Osteocyte (in vitro differentiated cells): ENCODE measurements around the gene RACK1. TPM values are rescaled to one million over a fixed set of nuclear protein-coding genes. Genes with fewer than 3 reads are reported as not detected.

Experiments
- DNase-seq: peaks from one replicate; pipeline ENCODE4 v3.0.0; 2021; ENCODE audit warnings: mixed read lengths; ENCODE audit not compliant: unreplicated experiment; ENCODE audit errors: extremely low spot score
- H3K27ac Mint-ChIP-seq: one replicate; pipeline ENCODE4 v1.8.0; 2021; ENCODE audit warnings: mild to moderate bottlenecking, mixed read lengths; ENCODE audit not compliant: unreplicated experiment
- H3K27me3 Mint-ChIP-seq: one replicate; pipeline ENCODE4 v1.8.0; 2021; ENCODE audit warnings: mixed read lengths; ENCODE audit not compliant: unreplicated experiment
- H3K36me3 Mint-ChIP-seq: one replicate; pipeline ENCODE4 v1.8.0; 2021; ENCODE audit warnings: mixed read lengths; ENCODE audit not compliant: unreplicated experiment
- H3K4me1 Mint-ChIP-seq: one replicate; pipeline ENCODE4 v1.8.0; 2021; ENCODE audit warnings: mixed read lengths; ENCODE audit not compliant: unreplicated experiment
- H3K4me3 Mint-ChIP-seq: one replicate; pipeline ENCODE4 v1.8.0; 2021; ENCODE audit warnings: mild to moderate bottlenecking, moderate library complexity, mixed read lengths; ENCODE audit not compliant: unreplicated experiment
- H3K9me3 Mint-ChIP-seq: one replicate; pipeline ENCODE4 v1.8.0; 2021; ENCODE audit warnings: mixed read lengths; ENCODE audit not compliant: unreplicated experiment
- total RNA-seq: library from RNA; stranded (reverse); gene quantifications from 2 replicates; pipeline ENCODE4 v1.2.1, GENCODE V29; 2021
- TF ChIP-seq, protein P1 (sequence below): fragments of 200-600 bp; sonication (generic); IDR thresholded peaks from 2 replicates; pipeline ENCODE4 v1.5.0; 2021; ENCODE audit warnings: antibody characterized with exemption, mild to moderate bottlenecking, moderate library complexity

RACK1 gene
- total RNA-seq, 1 donor from 2014 or later = 1,921 TPM

DNA sequence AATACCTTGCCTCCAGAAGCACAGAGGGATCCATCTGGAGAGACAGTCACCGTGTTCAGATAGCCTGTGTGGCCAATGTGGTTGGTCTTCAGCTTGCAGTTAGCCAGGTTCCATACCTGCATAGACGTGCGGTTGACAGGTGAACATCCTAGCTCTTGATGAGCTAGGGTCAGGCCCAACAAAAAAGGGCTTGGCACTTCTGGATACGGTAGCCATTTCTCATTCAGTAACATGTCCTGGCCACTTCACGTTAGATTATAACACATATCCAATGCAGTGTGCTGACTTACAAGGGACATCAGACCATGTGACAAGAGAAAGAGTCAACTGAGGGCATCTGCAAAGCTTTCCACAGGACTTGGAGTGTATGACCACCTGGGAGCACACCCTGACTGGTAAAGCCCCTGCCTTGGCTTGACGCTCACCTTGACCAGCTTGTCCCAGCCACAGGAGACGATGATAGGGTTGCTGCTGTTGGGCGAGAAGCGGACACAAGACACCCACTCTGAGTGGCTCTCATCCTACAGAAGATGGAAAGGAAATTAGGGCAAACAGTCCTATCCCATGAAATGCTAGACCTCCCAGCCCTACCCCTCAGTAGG, 4.5 kb downstream of the RACK1 start:
- H3K4me1 Mint-ChIP-seq = peaks cover 24% of the 10 kb centered on the region
- H3K27ac Mint-ChIP-seq = peak overlapping the region; percentile 7
- no peaks in the 10 kb centered on the region for H3K27me3 Mint-ChIP-seq
- no peaks in the 10 kb centered on the region for H3K9me3 Mint-ChIP-seq
- peaks cover 46% of the 10 kb centered on the region for H3K36me3 Mint-ChIP-seq
- H3K4me3 Mint-ChIP-seq = peak overlapping the region; percentile 10
- TF ChIP-seq, protein P1, sequence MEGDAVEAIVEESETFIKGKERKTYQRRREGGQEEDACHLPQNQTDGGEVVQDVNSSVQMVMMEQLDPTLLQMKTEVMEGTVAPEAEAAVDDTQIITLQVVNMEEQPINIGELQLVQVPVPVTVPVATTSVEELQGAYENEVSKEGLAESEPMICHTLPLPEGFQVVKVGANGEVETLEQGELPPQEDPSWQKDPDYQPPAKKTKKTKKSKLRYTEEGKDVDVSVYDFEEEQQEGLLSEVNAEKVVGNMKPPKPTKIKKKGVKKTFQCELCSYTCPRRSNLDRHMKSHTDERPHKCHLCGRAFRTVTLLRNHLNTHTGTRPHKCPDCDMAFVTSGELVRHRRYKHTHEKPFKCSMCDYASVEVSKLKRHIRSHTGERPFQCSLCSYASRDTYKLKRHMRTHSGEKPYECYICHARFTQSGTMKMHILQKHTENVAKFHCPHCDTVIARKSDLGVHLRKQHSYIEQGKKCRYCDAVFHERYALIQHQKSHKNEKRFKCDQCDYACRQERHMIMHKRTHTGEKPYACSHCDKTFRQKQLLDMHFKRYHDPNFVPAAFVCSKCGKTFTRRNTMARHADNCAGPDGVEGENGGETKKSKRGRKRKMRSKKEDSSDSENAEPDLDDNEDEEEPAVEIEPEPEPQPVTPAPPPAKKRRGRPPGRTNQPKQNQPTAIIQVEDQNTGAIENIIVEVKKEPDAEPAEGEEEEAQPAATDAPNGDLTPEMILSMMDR = no peak
- no peak for DNase-seq

DNA sequence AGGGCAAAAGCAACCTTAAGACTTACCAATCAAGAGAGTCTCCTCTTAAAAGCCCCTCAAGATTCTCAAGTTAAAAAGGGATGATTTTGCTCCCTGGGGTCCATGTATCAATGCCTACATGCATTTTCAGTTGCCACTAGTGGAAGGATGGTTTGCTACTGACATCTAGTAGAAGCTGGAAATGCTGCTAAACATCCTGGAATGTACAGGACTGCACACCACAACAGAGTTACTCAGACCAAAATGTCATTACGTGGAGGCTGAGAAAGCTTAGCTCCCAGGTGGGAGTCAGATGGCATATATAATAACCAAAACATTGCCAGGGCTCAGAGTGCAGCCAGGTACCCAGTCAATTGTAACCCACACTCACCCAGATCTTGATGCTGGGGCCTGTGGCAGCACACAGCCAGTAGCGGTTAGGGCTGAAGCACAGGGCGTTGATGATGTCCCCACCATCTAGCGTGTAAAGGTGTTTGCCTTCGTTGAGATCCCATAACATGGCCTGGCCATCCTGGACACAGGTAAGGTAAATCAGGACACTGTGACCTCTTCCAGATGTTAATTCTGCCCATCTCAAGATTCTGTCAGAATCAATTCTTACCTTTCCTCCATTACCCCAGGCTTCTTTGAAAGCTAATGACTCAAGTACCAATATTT, 5.8 kb downstream of the RACK1 start:
- DNase-seq = no peak
- Mint-ChIP-seq H3K36me3 (peaks cover 47% of the 10 kb centered on the region), H3K4me1 (peaks cover 22% of the 10 kb centered on the region), H3K4me3 (no peak overlapping the region), H3K27ac (peak overlapping the region; percentile 54), H3K27me3 (no peaks in the 10 kb centered on the region), H3K9me3 (no peaks in the 10 kb centered on the region)
- TF ChIP-seq, protein P1 = no peak

DNA sequence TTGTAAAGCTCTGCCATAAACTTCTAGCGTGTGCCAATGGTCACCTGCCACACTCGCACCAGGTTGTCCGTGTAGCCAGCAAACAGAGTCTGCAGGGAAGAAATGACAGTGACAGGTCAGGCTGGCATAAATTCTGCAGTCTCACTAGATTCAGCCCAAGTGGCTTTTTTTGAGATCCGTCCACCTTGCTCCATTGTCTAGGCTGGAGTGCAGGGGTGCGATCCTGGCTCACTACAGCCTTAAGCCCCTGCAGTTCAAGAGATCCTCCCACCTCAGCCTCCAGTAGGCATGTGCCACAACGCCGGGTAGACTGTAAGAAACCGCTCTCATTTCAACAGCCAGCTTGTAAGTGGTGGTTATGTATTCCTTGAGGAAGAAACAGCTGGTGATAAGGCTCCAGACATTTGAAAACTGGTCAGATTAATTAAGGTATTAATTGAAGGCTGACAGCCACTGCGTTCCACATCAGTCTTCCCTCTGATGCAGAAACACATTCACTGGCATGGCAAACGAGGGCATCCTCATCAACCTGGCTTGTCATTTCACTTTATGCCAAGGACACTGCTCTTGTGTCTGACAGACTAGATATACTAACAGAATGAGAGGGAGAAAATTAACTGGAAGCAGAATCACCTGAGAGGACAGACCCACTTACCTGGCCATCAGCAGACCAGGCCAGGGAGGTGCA, 6.6 kb downstream of the RACK1 start:
- H3K27me3 Mint-ChIP-seq = no peaks in the 10 kb centered on the region
- no peak for DNase-seq
- H3K27ac Mint-ChIP-seq = peak overlapping the region; percentile 41
- H3K9me3 Mint-ChIP-seq = no peaks in the 10 kb centered on the region
- TF ChIP-seq, protein P1 = no peak
- peaks cover 15% of the 10 kb centered on the region for H3K4me1 Mint-ChIP-seq
- no peak overlapping the region for H3K4me3 Mint-ChIP-seq
- peaks cover 46% of the 10 kb centered on the region for H3K36me3 Mint-ChIP-seq

DNA sequence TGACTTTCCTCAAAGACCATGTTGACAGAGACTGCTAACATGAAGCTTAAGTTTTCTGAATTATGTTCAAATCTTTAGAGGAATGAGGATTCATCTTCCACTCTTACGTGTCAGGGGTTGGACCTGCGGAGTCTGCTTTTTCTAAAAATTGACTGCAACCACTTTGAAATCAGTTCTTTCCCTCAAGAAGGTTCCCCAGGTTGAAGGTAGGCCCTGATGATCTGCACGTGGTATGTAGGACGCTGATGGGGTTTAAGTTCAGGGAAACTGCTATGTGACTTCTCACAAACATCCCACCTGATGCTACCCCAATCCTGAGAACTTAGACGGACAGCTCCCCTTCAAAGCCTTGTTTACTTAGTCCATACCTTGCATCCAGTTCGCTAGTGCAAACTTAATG, 7.2 kb downstream of the RACK1 start:
- H3K27me3 Mint-ChIP-seq = no peaks in the 10 kb centered on the region
- H3K9me3 Mint-ChIP-seq = no peaks in the 10 kb centered on the region
- H3K27ac Mint-ChIP-seq = peak overlapping the region; percentile 41
- peaks cover 10% of the 10 kb centered on the region for H3K4me1 Mint-ChIP-seq
- H3K4me3 Mint-ChIP-seq = no peak overlapping the region
- DNase-seq = no peak
- peaks cover 43% of the 10 kb centered on the region for H3K36me3 Mint-ChIP-seq
- TF ChIP-seq, protein P1 = no peak

DNA sequence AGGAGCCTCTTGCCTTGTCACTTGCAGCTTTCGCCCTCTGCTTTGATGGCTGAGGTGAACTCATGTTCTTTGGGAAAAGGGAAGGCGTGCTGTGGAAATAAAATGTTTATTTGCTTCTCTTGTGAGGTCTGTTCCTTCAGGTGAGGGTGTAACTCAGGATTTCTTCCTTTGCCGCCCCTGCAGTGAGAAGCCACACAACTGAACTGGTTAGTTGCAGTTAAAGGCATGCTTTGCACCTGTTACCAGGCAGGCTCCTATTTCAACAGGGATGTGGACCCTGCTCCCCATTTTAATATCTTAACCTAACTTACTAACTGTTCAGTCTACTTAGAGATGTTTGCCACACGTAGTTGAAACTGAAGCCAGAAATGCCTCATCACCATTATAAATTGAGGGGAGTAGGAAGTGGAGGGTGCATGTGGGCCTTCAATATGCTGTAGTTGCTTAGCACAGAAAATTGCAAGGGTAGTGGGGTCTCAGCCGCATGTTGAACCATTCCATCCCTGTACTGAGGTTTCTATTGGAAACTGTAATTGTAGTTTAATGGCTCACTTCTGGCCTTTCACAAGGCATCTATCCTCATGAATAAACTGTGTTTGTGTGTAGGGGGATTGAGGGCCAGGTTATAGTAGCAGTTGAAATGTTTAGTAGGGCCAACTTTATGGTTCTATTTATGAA, 7.9 kb downstream of the RACK1 start:
- no peak for DNase-seq
- Mint-ChIP-seq H3K4me3 (no peak overlapping the region), H3K36me3 (peaks cover 41% of the 10 kb centered on the region), H3K27ac (peak overlapping the region; percentile 7), H3K9me3 (no peaks in the 10 kb centered on the region), H3K27me3 (no peaks in the 10 kb centered on the region), H3K4me1 (peaks cover 8% of the 10 kb centered on the region)
- TF ChIP-seq, protein P1 = no peak
